Kidney epithelial cell (primary cell): Measurements from ENCODE around the gene SLC4A2. TPM values are rescaled to one million over a fixed set of nuclear protein-coding genes. Genes with fewer than 3 reads are reported as not detected.
A peak's percentile ranks its signal among the peaks of the same experiment; 100 is the strongest.

Source experiments
- DNase-seq: peaks from one replicate; pipeline ENCODE4 v3.0.0-alpha.2; 2010; ENCODE audit warnings: low read depth
- H3K27me3 ChIP-seq: 2 replicates; pipeline ENCODE4 v1.6.0; 2011; ENCODE audit warnings: low read length; ENCODE audit not compliant: control insufficient read depth, insufficient read depth
- H3K36me3 ChIP-seq: 2 replicates; pipeline ENCODE4 v1.5.1; 2011; ENCODE audit warnings: low read length; ENCODE audit not compliant: control insufficient read depth, insufficient read depth
- H3K4me3 ChIP-seq: 2 replicates; pipeline ENCODE4 v1.5.1; 2011; ENCODE audit warnings: low read depth, mild to moderate bottlenecking, control low read depth, low read length
- total RNA-seq: library from RNA; depleted of rRNA; stranded (reverse); fragments of >200 nt; gene quantifications from 2 replicates; pipeline ENCODE4 v1.2.3, GENCODE V29; 2015
- TF ChIP-seq, protein P1 (sequence below): IDR thresholded peaks from 2 replicates; pipeline ENCODE4 v1.5.1; 2011; ENCODE audit warnings: mild to moderate bottlenecking, moderate library complexity, low read length, control low read depth, inconsistent platforms; ENCODE audit not compliant: insufficient read depth, poor library complexity, severe bottlenecking

Gene SLC4A2
- total RNA-seq, 1 donor from 2014 or later: 166 TPM

GRCh38 chr7:151074817-151075661, 15.7 kb downstream of the SLC4A2 start:
- DNase-seq: no peak
- H3K36me3 ChIP-seq: peaks cover 2% of the 10 kb centered on the region
- no peak overlapping the region for H3K4me3 ChIP-seq
- no peaks in the 10 kb centered on the region for H3K27me3 ChIP-seq
- TF ChIP-seq, protein P1, sequence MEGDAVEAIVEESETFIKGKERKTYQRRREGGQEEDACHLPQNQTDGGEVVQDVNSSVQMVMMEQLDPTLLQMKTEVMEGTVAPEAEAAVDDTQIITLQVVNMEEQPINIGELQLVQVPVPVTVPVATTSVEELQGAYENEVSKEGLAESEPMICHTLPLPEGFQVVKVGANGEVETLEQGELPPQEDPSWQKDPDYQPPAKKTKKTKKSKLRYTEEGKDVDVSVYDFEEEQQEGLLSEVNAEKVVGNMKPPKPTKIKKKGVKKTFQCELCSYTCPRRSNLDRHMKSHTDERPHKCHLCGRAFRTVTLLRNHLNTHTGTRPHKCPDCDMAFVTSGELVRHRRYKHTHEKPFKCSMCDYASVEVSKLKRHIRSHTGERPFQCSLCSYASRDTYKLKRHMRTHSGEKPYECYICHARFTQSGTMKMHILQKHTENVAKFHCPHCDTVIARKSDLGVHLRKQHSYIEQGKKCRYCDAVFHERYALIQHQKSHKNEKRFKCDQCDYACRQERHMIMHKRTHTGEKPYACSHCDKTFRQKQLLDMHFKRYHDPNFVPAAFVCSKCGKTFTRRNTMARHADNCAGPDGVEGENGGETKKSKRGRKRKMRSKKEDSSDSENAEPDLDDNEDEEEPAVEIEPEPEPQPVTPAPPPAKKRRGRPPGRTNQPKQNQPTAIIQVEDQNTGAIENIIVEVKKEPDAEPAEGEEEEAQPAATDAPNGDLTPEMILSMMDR: no peak

GRCh38 chr7:151075662-151075971, 16.2 kb downstream of the SLC4A2 start:
- no peak for DNase-seq
- TF ChIP-seq, protein P1: no peak
- Histone ChIP-seq H3K36me3 (peaks cover 2% of the 10 kb centered on the region), H3K27me3 (no peaks in the 10 kb centered on the region), H3K4me3 (no peak overlapping the region)

DNA sequence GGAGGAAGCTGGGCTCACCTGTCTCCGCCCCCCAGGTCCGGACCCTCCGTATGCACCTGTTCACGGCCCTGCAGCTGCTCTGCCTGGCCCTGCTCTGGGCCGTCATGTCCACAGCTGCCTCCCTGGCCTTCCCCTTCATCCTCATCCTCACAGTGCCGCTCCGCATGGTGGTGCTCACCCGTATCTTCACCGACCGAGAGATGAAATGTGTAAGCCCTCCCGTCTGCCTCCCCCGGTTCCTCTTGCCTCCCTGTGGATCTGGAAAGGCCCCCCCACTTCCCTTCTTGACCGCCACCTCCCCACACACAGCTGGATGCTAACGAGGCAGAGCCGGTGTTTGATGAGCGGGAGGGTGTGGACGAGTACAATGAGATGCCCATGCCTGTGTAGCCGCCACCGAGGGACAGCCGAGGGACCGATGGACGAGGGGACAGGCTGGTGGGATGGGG, 16.6 kb downstream of the SLC4A2 start:
- H3K36me3 ChIP-seq: peaks cover 2% of the 10 kb centered on the region
- TF ChIP-seq, protein P1: no peak

GRCh38 chr7:151076863-151077704, 17.7 kb downstream of the SLC4A2 start:
- TF ChIP-seq, protein P1: peak; percentile 51
- Histone ChIP-seq H3K27me3 (no peaks in the 10 kb centered on the region), H3K4me3 (no peak overlapping the region), H3K36me3 (peaks cover 2% of the 10 kb centered on the region)
- no peak for DNase-seq

More for the DNA sequence above, 16.6 kb downstream of the SLC4A2 start:
- Histone ChIP-seq H3K27me3 (no peaks in the 10 kb centered on the region), H3K4me3 (no peak overlapping the region)
- DNase-seq: no peak

DNA sequence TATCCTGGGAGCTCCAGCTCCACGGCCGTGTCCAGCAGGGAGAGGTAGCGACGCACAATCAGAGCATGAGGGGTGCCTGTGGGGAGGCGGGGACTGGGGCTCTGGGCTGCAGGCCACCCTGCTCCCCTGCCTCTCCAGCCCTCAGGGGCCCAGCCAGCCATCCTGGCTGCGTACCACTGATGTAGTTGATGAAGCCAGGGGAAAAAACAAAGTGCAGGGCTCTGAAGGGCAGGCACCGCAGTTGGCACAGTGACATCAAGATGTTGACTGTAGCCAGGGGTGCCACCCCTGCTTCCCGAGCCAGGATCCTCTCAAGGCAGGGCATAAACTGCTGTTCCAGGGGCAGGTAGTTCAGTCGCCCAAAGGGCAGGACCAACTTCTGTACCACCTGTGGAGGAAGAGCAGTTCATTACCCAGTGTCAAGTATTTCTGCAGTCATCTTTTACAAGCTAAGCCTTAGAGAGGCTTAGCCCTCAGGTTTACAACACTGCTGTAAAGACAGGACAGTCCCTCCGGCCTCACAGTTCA, 18.4 kb downstream of the SLC4A2 start:
- peaks cover 2% of the 10 kb centered on the region for H3K36me3 ChIP-seq

More for the DNA sequence above, 18.4 kb downstream of the SLC4A2 start:
- Histone ChIP-seq H3K27me3 (no peaks in the 10 kb centered on the region), H3K4me3 (no peak overlapping the region)
- TF ChIP-seq, protein P1: no peak
- DNase-seq: no peak
